HEK293T (cell line): ENCODE measurements around the gene TFDP3.

Experiments used
- CTBP1 ChIP-seq: fragments of 450-650 bp; IDR thresholded peaks from 2 replicates; pipeline ENCODE4 v1.6.1; 2016; ENCODE audit warnings: borderline replicate concordance
- FOXK2 ChIP-seq: fragments of 450-650 bp; IDR thresholded peaks from 2 replicates; pipeline ENCODE4 v1.6.1; 2016; ENCODE audit warnings: mild to moderate bottlenecking
- FOXM1 ChIP-seq: fragments of 450-650 bp; IDR thresholded peaks from 2 replicates; pipeline ENCODE4 v1.6.1; 2017; ENCODE audit warnings: mild to moderate bottlenecking, borderline replicate concordance
- LEF1 ChIP-seq: fragments of 450-650 bp; IDR thresholded peaks from 2 replicates; pipeline ENCODE4 v1.6.1; 2017; ENCODE audit warnings: mild to moderate bottlenecking, borderline replicate concordance
- NFRKB ChIP-seq: fragments of 450-650 bp; IDR thresholded peaks from 2 replicates; pipeline ENCODE4 v1.6.1; 2016; ENCODE audit warnings: mild to moderate bottlenecking, moderate library complexity
- SP1 ChIP-seq: fragments of 450-650 bp; IDR thresholded peaks from 2 replicates; pipeline ENCODE4 v1.6.1; 2017

DNA sequence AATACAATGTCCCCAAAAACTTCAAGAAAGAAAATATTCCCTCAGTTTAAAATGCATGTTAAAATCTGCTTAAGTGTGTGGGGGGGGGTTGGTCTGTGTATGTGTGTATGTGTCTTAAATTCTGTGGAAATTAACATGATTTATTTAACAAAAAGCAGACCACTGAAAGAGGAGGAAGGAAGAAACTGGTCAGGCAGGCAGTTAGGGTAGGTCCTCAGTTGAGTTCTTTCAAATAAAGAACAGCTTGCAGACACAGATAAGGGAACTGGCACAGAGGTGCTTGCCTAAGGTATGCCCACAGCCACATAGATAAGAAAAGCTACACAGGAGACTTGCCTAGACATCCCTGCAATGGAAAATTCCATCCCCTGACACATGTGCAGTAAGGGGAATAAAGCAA lies 28.8 kb upstream of the TFDP3 start:
- TF ChIP-seq SP1 = no peak
- TF ChIP-seq CTBP1 = no peak
- TF ChIP-seq LEF1 = no peak
- no peak for TF ChIP-seq NFRKB
- no peak for TF ChIP-seq FOXK2
- no peak for TF ChIP-seq FOXM1
